ENCODE results near the gene TMEM198.

TMEM198 gene

GRCh38 chr2:219596954-219597551 lies 53.2 kb downstream of the TMEM198 start:
- CTCF ChIA-PET, result interaction anchor here (1.4 to 2.6 kb wide), 2 partner anchors 37 to 56 kb away, joined by 7 to 11 read pairs; no protein-coding TSS in a partner anchor
- TF ChIP-seq BHLHE40 (IDR thresholded peaks at IDR 0.05; ENCODE audit: borderline replicate concordance) (no peak), ZNF384 (IDR thresholded peaks at IDR 0.05) (no peak), FOXK2 (IDR thresholded peaks at IDR 0.05) (no peak), ELF4 (IDR thresholded peaks at IDR 0.05) (no peak), SUZ12 (IDR thresholded peaks at IDR 0.05) (no peak), LEF1 (IDR thresholded peaks at IDR 0.05; ENCODE audit: borderline replicate concordance) (no peak), FOXM1 (IDR thresholded peaks at IDR 0.05; ENCODE audit: borderline replicate concordance) (no peak), NFRKB (IDR thresholded peaks at IDR 0.05) (no peak), L3MBTL2 (conservative IDR thresholded peaks at IDR 0.05) (no peak), HDGF (IDR thresholded peaks at IDR 0.05; ENCODE audit: borderline replicate concordance) (no peak), ARNT (IDR thresholded peaks at IDR 0.05) (no peak), PKNOX1 (IDR thresholded peaks at IDR 0.05) (no peak), FOXA1 (IDR thresholded peaks at IDR 0.05) (no peak), SP1 (IDR thresholded peaks at IDR 0.05) (no peak), TARDBP (IDR thresholded peaks at IDR 0.05) (no peak), CTBP1 (IDR thresholded peaks at IDR 0.05; ENCODE audit: borderline replicate concordance) (no peak)
- no peak for DNase-seq (ENCODE audit: extremely low spot score)
- POLR2A ChIA-PET, result interaction anchor here (0.9 to 3.2 kb wide), 20 partner anchors 10 to 132 kb away, joined by 3 to 28 read pairs (median 4); partner anchors contain the start of genes CHPF, INHA and OBSL1

DNA sequence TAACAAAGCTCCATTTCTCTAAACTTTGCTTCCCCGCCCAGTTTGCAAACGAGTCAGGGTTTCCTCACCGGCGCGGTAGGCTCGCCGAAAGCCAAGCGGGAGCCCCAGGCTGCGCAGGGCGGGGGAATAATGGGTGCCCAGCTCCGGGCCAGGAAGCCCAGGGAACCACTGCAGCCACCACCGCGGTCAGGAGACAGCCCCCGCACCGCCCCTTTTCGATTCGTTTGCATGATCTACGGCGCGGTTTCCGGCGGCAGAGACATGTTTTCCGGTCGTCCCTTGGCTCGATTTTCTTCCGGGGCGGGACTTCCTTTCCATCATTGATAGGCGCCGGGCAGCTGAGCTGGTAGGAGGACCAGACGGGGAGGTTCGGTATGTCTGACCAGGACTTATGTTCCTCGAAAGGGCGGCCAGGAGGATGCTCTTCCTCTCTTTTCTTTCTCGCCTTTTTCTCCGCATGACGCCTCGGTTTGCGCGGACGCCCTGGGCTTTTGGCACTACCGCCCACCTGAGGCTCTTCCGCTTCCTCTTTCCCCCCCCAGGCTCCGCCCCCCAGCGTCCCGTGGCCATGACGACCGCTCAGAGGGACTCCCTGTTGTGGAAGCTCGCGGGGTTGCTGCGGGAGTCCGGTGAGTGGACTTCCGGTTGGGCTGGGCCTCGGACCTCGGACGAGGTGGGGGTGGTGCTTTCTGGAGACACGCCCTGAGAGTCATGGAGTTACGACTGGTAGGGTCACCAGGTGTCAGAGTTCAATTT lies 53.9 kb downstream of the TMEM198 start, which contains the start of gene STK11IP:
TSS of gene STK11IP (plus strand) at position 306 of the 756 bp plus-strand sequence. CDS start at position 569, 263 bp downstream.
- DNase-seq (ENCODE audit: extremely low spot score), result peak; percentile 96
- ChIA-PET CTCF (interaction anchor here (1.4 to 2.6 kb wide), 2 partner anchors 38 to 56 kb away, joined by 7 to 11 read pairs; no protein-coding TSS in a partner anchor), POLR2A (interaction anchor here (0.9 to 3.2 kb wide), 20 partner anchors 9 to 157 kb away, joined by 3 to 28 read pairs (median 4); partner anchors contain the start of genes CHPF, INHA and OBSL1)
- TF ChIP-seq BHLHE40 (IDR thresholded peaks at IDR 0.05; ENCODE audit: borderline replicate concordance), result no peak
- peak; percentile 79 for TF ChIP-seq ELF4 (IDR thresholded peaks at IDR 0.05)
- TF ChIP-seq ARNT (IDR thresholded peaks at IDR 0.05), result no peak
- TF ChIP-seq PKNOX1 (IDR thresholded peaks at IDR 0.05), result peak; percentile 93

- ChIA-PET POLR2A (interaction anchor here (0.9 to 3.2 kb wide), 14 partner anchors 9 to 158 kb away, joined by 3 to 28 read pairs (median 4); partner anchors contain the start of genes INHA and OBSL1), CTCF (interaction anchor here (1.4 to 2.6 kb wide), 2 partner anchors 38 to 57 kb away, joined by 7 to 11 read pairs; no protein-coding TSS in a partner anchor)
- TF ChIP-seq PKNOX1 (IDR thresholded peaks at IDR 0.05) (no peak), FOXA1 (IDR thresholded peaks at IDR 0.05) (no peak), L3MBTL2 (conservative IDR thresholded peaks at IDR 0.05) (peak; percentile 7; the same call in 1 of the 2 replicates)
- no peak for DNase-seq (ENCODE audit: extremely low spot score)
These were observed 54.7 kb downstream of the TMEM198 start for GRCh38 chr2:219598308-219599078.

Measured in HEK293T (cell line).